ENCODE data around the gene ITIH1.
"Not testable (repeated sequence)": the region's sequence is repeated elsewhere in the genome, so short reads cannot be mapped to it uniquely, and the experiment has no call there.

ITIH1 gene

GRCh38 chr3:52777127-52777958 lies at the start of gene ITIH1:
Gene ITIH1, plus strand, starts transcription at chr3:52777599. Its CDS starts 17 bp downstream, at chr3:52777616.
- DNase-seq = no peak

DNA sequence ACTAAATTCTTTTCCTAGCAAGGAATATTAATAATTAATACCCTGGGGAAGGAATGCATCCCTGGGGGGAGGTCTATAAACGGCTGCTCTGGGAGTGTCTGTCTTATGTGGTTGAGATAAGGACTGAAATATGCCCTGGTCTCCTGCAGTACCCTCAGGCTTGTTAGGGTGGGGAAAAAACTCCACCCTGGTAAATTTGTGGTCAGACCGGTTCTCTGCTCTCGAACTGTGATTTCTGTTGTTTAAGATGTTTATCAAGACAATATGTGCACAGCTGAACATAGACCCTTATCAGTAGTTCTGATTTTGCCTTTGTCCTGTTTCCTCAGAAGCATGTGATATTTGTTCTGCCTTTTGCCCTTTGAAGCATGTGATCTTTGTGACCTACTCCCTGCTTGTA lies 48.6 kb upstream of the ITIH1 start:
- not testable (repeated sequence) for DNase-seq

DNA sequence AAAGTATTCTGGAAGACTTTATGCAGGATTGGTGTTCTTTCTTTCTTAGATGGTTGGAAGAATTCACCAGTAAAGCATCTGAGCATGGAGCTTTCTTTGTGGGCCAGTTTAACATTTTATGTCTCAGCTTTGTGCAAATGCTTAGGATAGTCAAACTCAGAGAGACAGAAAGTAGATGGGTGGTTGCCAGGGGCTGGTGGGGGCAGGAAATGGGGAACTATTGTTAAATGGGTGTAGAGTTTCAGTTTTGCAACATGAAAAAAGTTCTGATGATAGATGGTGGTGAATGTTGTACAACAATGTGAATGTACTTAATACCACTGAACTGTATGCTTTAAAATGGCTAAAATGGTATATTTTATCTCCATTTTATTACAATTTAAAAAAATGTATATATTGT lies 46.7 kb upstream of the ITIH1 start:
- DNase-seq = no peak

DNA sequence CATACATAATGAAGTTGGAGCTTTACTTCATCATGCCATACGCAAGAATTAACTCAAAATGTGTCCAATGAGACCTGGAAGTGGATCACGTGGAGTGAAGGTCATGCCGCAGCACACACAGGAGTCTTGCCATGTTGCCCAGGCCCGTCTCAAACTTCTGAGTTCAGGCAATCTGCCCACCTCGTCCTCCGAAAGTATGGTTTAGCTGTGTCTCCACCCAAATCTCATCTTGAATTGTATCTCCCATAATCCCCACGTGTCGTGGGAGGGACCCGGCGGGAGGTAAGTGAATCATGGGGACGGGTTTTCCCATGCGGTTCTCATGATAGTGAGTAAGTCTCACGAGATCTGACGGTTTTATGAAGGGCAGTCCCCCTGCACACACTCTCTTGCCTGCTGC lies 45.8 kb upstream of the ITIH1 start:
- DNase-seq = no peak

GRCh38 chr3:52733256-52733891 lies 44.0 kb upstream of the ITIH1 start:
- no peak for DNase-seq

DNA sequence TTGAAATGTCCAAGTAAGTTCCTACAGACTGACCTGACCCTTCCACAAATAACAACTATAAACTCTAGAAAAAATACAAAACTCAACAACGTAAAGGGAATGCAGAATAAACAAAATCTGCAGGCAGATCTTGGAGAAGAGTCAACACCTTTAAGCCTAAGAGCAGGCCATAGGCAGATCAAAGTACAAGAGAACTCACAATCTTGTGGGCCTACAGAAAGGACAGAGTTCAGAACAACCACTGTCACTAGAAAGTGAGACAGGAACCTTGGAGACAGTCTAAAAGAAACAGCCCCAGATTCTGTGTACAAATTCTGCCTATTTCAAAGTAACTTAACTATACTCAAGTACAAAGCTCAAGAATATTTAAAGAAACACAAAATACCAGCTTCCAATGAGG lies 37.7 kb upstream of the ITIH1 start:
- DNase-seq = no peak

DNA sequence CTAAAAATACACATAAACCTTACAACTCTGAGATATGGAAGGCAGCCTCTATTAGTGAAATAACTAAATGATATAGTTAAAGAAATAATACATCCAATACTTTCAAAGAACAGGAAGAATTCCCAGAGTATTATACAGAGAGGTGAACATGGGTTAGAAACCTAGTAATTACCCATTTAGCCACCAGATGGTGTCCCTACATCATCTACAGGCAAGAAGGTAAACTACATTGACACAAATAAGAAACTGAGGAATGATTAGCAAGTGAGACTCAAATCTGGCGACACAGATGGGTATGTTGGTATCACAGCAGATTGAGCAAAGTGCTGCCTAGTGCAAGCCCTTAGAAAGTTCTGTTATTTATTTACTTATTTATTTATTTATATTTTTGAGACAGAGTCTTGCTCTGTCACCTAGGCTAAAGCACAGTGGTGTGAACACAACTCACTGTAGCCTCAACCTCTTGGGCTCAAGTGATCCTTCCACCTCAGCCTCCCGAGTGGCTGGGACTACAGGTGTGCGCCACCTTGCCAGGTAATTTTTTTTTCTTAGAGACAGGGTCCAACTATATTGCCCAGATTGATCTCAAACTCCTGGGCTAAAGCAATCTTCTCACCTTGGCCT lies 34.9 kb upstream of the ITIH1 start:
- peak; percentile 53 for DNase-seq

DNA sequence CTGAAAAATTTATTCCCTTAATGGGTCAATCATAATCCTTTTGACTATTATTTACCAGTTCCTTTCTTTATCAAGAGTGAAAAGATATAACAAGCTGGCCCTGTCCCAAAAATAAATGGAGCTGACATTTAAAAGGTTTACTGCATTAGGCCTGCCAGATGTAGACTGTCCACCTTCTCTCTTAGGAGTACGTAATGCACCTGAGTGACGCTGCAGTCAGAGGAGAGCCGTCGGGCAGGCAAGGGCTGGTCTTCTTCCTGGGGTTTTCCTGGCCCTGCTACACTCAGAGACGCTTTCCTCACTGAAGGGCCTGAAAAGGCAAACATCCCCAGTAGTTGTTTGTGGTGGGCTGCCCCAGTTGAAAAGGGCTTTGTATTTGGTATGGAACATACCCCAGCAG lies 34.2 kb upstream of the ITIH1 start:
- no peak for DNase-seq

DNA sequence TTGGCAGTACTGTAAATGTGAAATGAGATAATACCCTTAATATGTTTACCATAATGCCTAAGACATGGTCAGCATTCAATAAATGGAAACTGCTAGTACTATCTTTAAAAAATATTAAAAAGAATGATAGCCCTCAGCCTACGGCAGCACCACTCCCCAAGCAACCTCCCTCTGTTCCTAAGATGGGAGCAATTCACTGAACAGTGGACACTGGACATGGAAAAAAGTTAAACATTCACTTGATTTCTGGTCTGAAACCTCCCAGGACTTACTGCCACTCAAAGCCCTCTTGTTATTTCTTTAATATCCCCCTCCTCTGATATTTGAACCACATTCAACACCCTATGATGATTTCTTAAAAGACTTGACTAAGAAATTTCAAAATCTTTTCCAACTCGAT lies 33.7 kb upstream of the ITIH1 start:
- DNase-seq = no peak

DNA sequence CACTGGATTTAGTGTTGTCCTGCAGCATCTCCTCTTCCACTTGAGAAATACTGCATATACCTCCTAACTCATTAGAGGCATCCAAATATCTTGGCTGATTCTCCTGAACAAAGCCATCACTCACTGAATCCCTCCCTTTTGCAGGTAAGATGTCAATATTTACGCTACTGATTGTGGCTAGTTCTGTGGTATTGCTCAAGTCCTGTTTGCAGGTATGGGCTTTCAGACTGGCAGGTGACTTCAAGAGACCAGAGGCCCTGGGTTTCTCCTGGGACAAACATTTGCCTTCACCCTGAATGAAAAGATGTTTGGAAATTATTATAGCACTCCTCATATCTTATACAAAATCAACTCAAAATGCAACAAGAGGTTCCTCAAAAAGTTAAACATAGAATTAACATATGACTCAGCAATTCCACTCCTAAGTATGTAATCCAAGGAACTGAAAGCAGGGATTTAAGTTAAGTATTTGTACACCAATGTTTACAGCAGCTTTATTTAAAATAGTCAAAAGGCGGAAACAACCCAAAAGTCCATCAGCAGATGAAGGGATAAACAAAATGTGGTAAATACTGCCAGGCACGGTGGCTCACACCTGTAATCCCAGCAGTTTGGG lies 25.2 kb upstream of the ITIH1 start:
- peak; percentile 83 for DNase-seq

DNA sequence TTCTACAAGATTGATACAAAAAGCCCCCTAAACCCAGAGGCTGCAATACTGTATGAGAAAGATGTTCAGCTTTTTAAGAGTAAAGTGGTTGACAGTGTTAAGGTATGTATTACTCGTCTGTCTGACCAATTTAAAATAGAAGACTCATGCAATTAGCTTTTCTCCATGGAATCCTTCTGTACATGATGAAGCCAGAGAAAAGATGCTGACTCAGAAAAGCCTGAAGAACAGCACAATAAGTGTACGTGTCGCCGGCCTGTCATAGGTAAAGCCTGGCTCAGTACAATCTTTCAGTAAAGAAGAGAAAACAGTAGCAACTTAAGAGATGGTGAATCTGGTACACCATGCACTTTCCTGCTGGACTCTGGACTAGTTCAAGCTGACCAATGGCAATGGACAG lies 23.0 kb upstream of the ITIH1 start:
- DNase-seq = no peak

GRCh38 chr3:52756141-52756540 lies 21.3 kb upstream of the ITIH1 start:
- DNase-seq = no peak

- DNase-seq = peak; percentile 64
Observed at GRCh38 chr3:52763466-52763865, 13.9 kb upstream of the ITIH1 start.

DNA sequence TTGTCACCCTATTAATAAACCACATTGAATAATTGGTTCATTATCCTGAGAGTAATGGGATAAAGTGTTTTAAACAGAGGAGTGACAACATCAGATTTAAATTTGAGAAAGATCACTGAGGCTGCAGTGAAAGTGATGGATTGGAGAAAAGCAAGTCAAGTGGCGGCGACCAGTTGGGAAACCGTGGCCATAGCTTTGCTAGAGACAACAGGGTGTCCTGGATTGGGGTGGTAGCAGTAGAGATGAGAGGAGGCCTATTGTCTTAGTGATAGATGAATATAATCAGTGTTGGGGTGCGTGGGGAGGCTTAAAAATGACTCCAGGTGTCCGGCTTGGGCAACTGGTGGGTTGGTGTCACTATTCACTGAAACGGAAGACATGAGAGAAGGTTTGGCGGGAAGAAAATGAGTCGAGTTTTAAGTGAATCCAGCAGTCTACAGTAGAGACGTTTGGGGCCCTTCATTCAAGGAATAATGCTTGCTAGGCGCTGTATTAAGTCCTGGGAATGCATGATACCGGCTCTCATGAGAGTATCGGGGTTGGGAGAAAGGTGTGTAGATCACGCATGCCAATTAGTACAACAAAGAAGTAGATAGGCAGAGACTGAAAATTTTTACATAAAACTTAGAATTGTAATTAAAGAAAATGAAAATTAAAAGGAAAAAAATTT lies 7.5 kb upstream of the ITIH1 start:
- DNase-seq = no peak

- DNase-seq = peak; percentile 98
Observed at GRCh38 chr3:52770496-52771333, 6.7 kb upstream of the ITIH1 start, which contains the start of gene NEK4. Gene NEK4, minus strand, starts transcription at chr3:52770940. Its CDS starts 194 bp downstream, at chr3:52770746.

GRCh38 chr3:52771334-52771681 lies 6.1 kb upstream of the ITIH1 start:
- no peak for DNase-seq

GRCh38 chr3:52771702-52772101 lies 5.7 kb upstream of the ITIH1 start:
- no peak for DNase-seq

DNA sequence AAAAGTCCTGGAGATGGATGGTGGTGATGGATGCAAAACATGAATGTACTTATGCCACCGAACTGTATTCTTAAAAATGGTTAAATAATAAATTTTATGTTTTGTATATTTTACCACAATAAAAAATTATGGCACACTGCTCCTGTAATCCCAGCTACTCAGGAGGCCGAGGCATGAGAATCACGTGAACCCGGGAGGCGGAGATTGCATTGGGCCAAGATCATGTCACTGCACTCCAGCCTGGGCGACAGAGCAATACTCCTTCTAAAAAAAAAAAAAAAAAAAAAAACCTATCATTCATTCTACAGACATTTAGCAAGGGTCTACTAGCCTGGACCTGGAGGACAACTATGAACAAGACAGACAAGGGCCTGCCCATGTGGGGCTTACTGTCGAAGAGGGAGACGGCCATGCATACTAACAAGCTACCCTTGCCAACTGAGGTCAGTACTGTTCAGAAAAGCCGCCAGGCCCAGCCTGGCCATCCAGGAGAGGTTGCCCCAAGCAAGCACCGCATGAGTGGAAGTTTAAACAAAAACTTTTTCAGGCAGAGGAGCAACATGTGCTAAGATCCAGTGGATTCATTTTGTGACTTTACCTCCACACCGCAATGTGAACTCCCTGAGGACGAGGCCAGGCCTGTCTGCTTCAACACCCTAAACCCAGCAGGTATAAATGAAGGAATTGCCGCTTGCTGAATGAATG lies 3.9 kb upstream of the ITIH1 start:
- DNase-seq = no peak

- no peak for DNase-seq
Observed at GRCh38 chr3:52774066-52774713, 3.2 kb upstream of the ITIH1 start.

GRCh38 chr3:52774901-52775864 lies 2.2 kb upstream of the ITIH1 start:
- peak; percentile 45 for DNase-seq
